ENCODE results near the gene ARHGEF40. TPM values are rescaled to one million over a fixed set of nuclear protein-coding genes. Genes with fewer than 3 reads are reported as not detected.

ARHGEF40 gene
- total RNA-seq, 1 donor from 2014 or later: 1.4 TPM

- peak overlapping the region; percentile 82 for H3K4me3 Mint-ChIP-seq
- ChIA-PET POLR2A (interaction anchor here (0.5 to 3.1 kb wide), 5 partner anchors 24 to 242 kb away, joined by 3 to 29 read pairs (median 6); partner anchors contain the start of gene TMEM253), CTCF (interaction anchor here (0.6 to 4.7 kb wide), 15 partner anchors 9 to 70 kb away, joined by 3 to 146 read pairs (median 5); partner anchors contain the start of gene TMEM253)
- no peak overlapping the region for H3K27ac Mint-ChIP-seq
- ATAC-seq (ENCODE audit: low read depth): peak; percentile 53
- H3K36me3 Mint-ChIP-seq (ENCODE audit: low read depth): no peaks in the 10 kb centered on the region
- no peaks in the 10 kb centered on the region for H3K9me3 Mint-ChIP-seq
- H3K4me1 Mint-ChIP-seq: peaks cover 42% of the 10 kb centered on the region
- intact Hi-C loops (cut with micrococcal nuclease): loop anchor here (1.0 kb wide), 5 partner anchors 24 to 489 kb away; no protein-coding TSS in a partner anchor
- no peak for DNase-seq
- no peak for TF ChIP-seq CTCF (IDR thresholded peaks at IDR 0.05)
- peaks cover 20% of the 10 kb centered on the region for H3K27me3 Mint-ChIP-seq
These were observed 1.4 kb upstream of the ARHGEF40 start for GRCh38 chr14:21068521-21069387.

- POLR2A ChIA-PET: interaction anchor here (1.0 to 3.1 kb wide), 3 partner anchors 28 to 34 kb away, joined by 5 to 29 read pairs (median 21); no protein-coding TSS in a partner anchor
- Mint-ChIP-seq H3K4me3 (peak overlapping the region; percentile 82), H3K27ac (peak overlapping the region; percentile 18), H3K9me3 (no peaks in the 10 kb centered on the region), H3K27me3 (peaks cover 20% of the 10 kb centered on the region), H3K4me1 (peaks cover 42% of the 10 kb centered on the region), H3K36me3 (ENCODE audit: low read depth) (no peaks in the 10 kb centered on the region)
- ATAC-seq (ENCODE audit: low read depth): no peak
- no peak for DNase-seq
- CTCF ChIA-PET: interaction anchor here (1.5 to 4.7 kb wide), 10 partner anchors 20 to 55 kb away, joined by 11 to 146 read pairs (median 30); partner anchors contain the start of gene TMEM253
- TF ChIP-seq CTCF (IDR thresholded peaks at IDR 0.05): no peak
- intact Hi-C loops (cut with micrococcal nuclease): loop anchor here (2.0 to 10.0 kb wide), 2 partner anchors 45 to 435 kb away; partner anchors contain the start of gene NDRG2
These were observed 569 bp upstream of the ARHGEF40 start for GRCh38 chr14:21069388-21070082.

- H3K4me3 Mint-ChIP-seq: peak overlapping the region; percentile 83
These were observed 613 bp downstream of the ARHGEF40 start for GRCh38 chr14:21070610-21071224.

More at GRCh38 chr14:21070610-21071224, 613 bp downstream of the ARHGEF40 start:
- peaks cover 42% of the 10 kb centered on the region for H3K4me1 Mint-ChIP-seq
- peaks cover 13% of the 10 kb centered on the region for H3K27me3 Mint-ChIP-seq
- DNase-seq (no peak), ATAC-seq (ENCODE audit: low read depth) (peak; percentile 22)
- no peaks in the 10 kb centered on the region for H3K36me3 Mint-ChIP-seq (ENCODE audit: low read depth)
- peak overlapping the region; percentile 56 for H3K27ac Mint-ChIP-seq
- intact Hi-C loops (cut with micrococcal nuclease): loop anchor here (2.0 to 10.0 kb wide), 2 partner anchors 46 to 436 kb away; partner anchors contain the start of gene NDRG2
- TF ChIP-seq CTCF (IDR thresholded peaks at IDR 0.05): no peak
- no peaks in the 10 kb centered on the region for H3K9me3 Mint-ChIP-seq
- CTCF ChIA-PET: interaction anchor here (0.6 to 3.3 kb wide), 10 partner anchors 15 to 58 kb away, joined by 3 to 62 read pairs (median 5); partner anchors contain the start of gene TMEM253
- POLR2A ChIA-PET: interaction anchor here (0.8 to 2.6 kb wide), 7 partner anchors 17 to 59 kb away, joined by 3 to 21 read pairs (median 5); partner anchors contain the start of gene TMEM253
